ENCODE data around the gene NDUFA6.
A peak's percentile ranks its signal among the peaks of the same experiment; 100 is the strongest.
"Not testable (repeated sequence)": the region's sequence is repeated elsewhere in the genome, so short reads cannot be mapped to it uniquely, and the experiment has no call there.

NDUFA6 gene

GRCh38 chr22:42114721-42115120, 24.1 kb upstream of the NDUFA6 start:
- TF ChIP-seq CTCF (IDR thresholded peaks at IDR 0.05) = no peak
- Histone ChIP-seq H3K27ac (no peak overlapping the region), H3K4me3 (no peak overlapping the region)
- no peak for DNase-seq (ENCODE audit: low spot score)

GRCh38 chr22:42112793-42113192, 22.2 kb upstream of the NDUFA6 start:
- H3K4me3 ChIP-seq; DNase-seq (ENCODE audit: low spot score): not testable (repeated sequence)

GRCh38 chr22:42111798-42112197, 21.2 kb upstream of the NDUFA6 start:
- Histone ChIP-seq H3K27ac (no peak overlapping the region), H3K4me3 (no peak overlapping the region)
- DNase-seq (ENCODE audit: low spot score) = no peak
- TF ChIP-seq CTCF (IDR thresholded peaks at IDR 0.05) = no peak

More at GRCh38 chr22:42112793-42113192, 22.2 kb upstream of the NDUFA6 start:
- not testable (repeated sequence) for H3K27ac ChIP-seq

- Histone ChIP-seq H3K27ac (no peak overlapping the region), H3K4me3 (no peak overlapping the region)
- no peak for DNase-seq (ENCODE audit: low spot score)
- no peak for TF ChIP-seq CTCF (IDR thresholded peaks at IDR 0.05)
These were observed 18.3 kb upstream of the NDUFA6 start for GRCh38 chr22:42108848-42109247.

- DNase-seq (ENCODE audit: low spot score); H3K27ac ChIP-seq; H3K4me3 ChIP-seq: not testable (repeated sequence)
These were observed 13.8 kb upstream of the NDUFA6 start for GRCh38 chr22:42104332-42104860.

- no peak for DNase-seq (ENCODE audit: low spot score)
- no peak overlapping the region for H3K4me3 ChIP-seq
- TF ChIP-seq CTCF (IDR thresholded peaks at IDR 0.05) = no peak
- no peak overlapping the region for H3K27ac ChIP-seq
These were observed 10.6 kb upstream of the NDUFA6 start for GRCh38 chr22:42101199-42101598.

- peak; percentile 74 for DNase-seq (ENCODE audit: low spot score)
These were observed 847 bp upstream of the NDUFA6 start for GRCh38 chr22:42091455-42091782.

GRCh38 chr22:42086051-42086450, 4.5 kb downstream of the NDUFA6 start:
- no peak for DNase-seq (ENCODE audit: low spot score)
- no peak overlapping the region for H3K27ac ChIP-seq
- no peak overlapping the region for H3K4me3 ChIP-seq
- no peak for TF ChIP-seq CTCF (IDR thresholded peaks at IDR 0.05)

More at GRCh38 chr22:42091455-42091782, 847 bp upstream of the NDUFA6 start:
- Histone ChIP-seq H3K4me3 (peak overlapping the region; percentile 87), H3K27ac (peak overlapping the region; percentile 85 to 96)
- TF ChIP-seq CTCF (IDR thresholded peaks at IDR 0.05) = no peak

Measured in coronary artery (tissue), 2 donors.